Trophoblast cell (in vitro differentiated cells and primary cell): ENCODE data around the gene IGF2R.
"Not testable (repeated sequence)": the region's sequence is repeated elsewhere in the genome, so short reads cannot be mapped to it uniquely, and the experiment has no call there.

Experiments used
- DNase-seq, 2 donors: peaks; one replicate each; pipeline ENCODE4 v3.0.0-alpha.2; 2016
- H2AFZ ChIP-seq: 2 replicates; pipeline ENCODE4 v1.6.1; 2013; ENCODE audit warnings: low read length, moderate library complexity, mild to moderate bottlenecking; ENCODE audit not compliant: insufficient read depth, poor library complexity
- H2AK5ac ChIP-seq: 2 replicates; pipeline ENCODE4 v1.6.1; 2013; ENCODE audit warnings: mild to moderate bottlenecking, low read length
- H2BK120ac ChIP-seq: 2 replicates; pipeline ENCODE4 v1.6.1; 2013; ENCODE audit warnings: low read length, mild to moderate bottlenecking, moderate library complexity; ENCODE audit not compliant: insufficient read depth, poor library complexity
- H2BK12ac ChIP-seq: 2 replicates; pipeline ENCODE4 v1.6.1; 2013; ENCODE audit warnings: mild to moderate bottlenecking, low read length, moderate library complexity
- H2BK5ac ChIP-seq: 2 replicates; pipeline ENCODE4 v1.6.1; 2013; ENCODE audit warnings: low read length, low read depth, moderate library complexity, mild to moderate bottlenecking; ENCODE audit not compliant: poor library complexity
- H3K14ac ChIP-seq: 2 replicates; pipeline ENCODE4 v1.6.1; 2013; ENCODE audit warnings: mild to moderate bottlenecking, low read length
- H3K18ac ChIP-seq: 2 replicates; pipeline ENCODE4 v1.6.1; 2013; ENCODE audit warnings: mild to moderate bottlenecking, low read length
- H3K23ac ChIP-seq: 2 replicates; pipeline ENCODE4 v1.6.1; 2013; ENCODE audit warnings: low read length
- H3K27ac ChIP-seq: 2 replicates; pipeline ENCODE4 v1.5.1; 2013; ENCODE audit warnings: low read depth, mild to moderate bottlenecking, inconsistent platforms, low read length, moderate library complexity
- H3K27me3 ChIP-seq: 2 replicates; pipeline ENCODE4 v1.6.1; 2013; ENCODE audit warnings: inconsistent platforms, mild to moderate bottlenecking, low read length, moderate library complexity; ENCODE audit not compliant: insufficient read depth
- H3K36me3 ChIP-seq, 2 experiments: 1 replicate in 1 of 2; 2 replicates in 1 of 2; pipeline ENCODE4 v1.6.1; 2013; ENCODE audit warnings: low read length in 2 of 2, mild to moderate bottlenecking in 2 of 2, moderate library complexity in 1 of 2; ENCODE audit not compliant: insufficient read depth in 2 of 2, control insufficient read depth in 1 of 2
- H3K4ac ChIP-seq: 2 replicates; pipeline ENCODE4 v1.6.1; 2013; ENCODE audit warnings: low read depth, mild to moderate bottlenecking, low read length, moderate library complexity
- H3K4me1 ChIP-seq, 2 experiments: 1 replicate in 1 of 2; 2 replicates in 1 of 2; pipeline ENCODE4 v1.6.1; 2013; ENCODE audit warnings: low read length in 2 of 2, mild to moderate bottlenecking in 2 of 2, moderate library complexity in 1 of 2; ENCODE audit not compliant: insufficient read depth in 2 of 2, control insufficient read depth in 1 of 2
- H3K4me2 ChIP-seq: 2 replicates; pipeline ENCODE4 v1.6.1; 2013; ENCODE audit warnings: inconsistent platforms, mild to moderate bottlenecking, low read length, moderate library complexity
- H3K4me3 ChIP-seq: 2 replicates; pipeline ENCODE4 v1.5.1; 2013; ENCODE audit warnings: mild to moderate bottlenecking, low read depth, low read length, inconsistent platforms
- H3K79me1 ChIP-seq: one replicate; pipeline ENCODE4 v1.6.1; 2013; ENCODE audit warnings: low read length
- H3K79me2 ChIP-seq: 2 replicates; pipeline ENCODE4 v1.6.1; 2013; ENCODE audit warnings: low read length, mild to moderate bottlenecking; ENCODE audit not compliant: control insufficient read depth, insufficient read depth, poor library complexity
- H3K9ac ChIP-seq: 2 replicates; pipeline ENCODE4 v1.6.1; 2013; ENCODE audit warnings: mild to moderate bottlenecking, low read length
- H3K9me3 ChIP-seq: 2 replicates; pipeline ENCODE4 v1.6.1; 2013; ENCODE audit warnings: low read depth, mild to moderate bottlenecking, control low read depth, inconsistent platforms, low read length; ENCODE audit not compliant: insufficient read depth
- H4K12ac ChIP-seq: 2 replicates; pipeline ENCODE4 v1.6.1; 2013; ENCODE audit warnings: low read depth, mild to moderate bottlenecking, low read length, moderate library complexity
- H4K8ac ChIP-seq: 2 replicates; pipeline ENCODE4 v1.6.1; 2013; ENCODE audit warnings: low read depth, mild to moderate bottlenecking, low read length, moderate library complexity
- H4K91ac ChIP-seq: one replicate; pipeline ENCODE4 v1.6.1; 2013; ENCODE audit warnings: low read depth, mild to moderate bottlenecking, low read length, moderate library complexity
- WGBS: extraction: QIAGEN DNeasy Blood & Tissue Kit; methylation state at CpG from one replicate; pipeline ENCODE4 v1.1.7; 2013; ENCODE audit warnings: missing lambda C conversion rate; ENCODE audit not compliant: insufficient read length, insufficient coverage; ENCODE audit errors: extremely low coverage; 5-methylcytosine and 5-hydroxymethylcytosine counted together

IGF2R gene

GRCh38 chr6:159967621-159968020 lies 1.3 kb upstream of the IGF2R start:
- H3K79me2 ChIP-seq, result peaks cover 21% of the 10 kb centered on the region
- no CpG with 5 or more reads among the region's 17 CpGs for WGBS

GRCh38 chr6:159969204-159969912 lies 476 bp downstream of the IGF2R start:
- Histone ChIP-seq H3K14ac (peak overlapping the region; percentile 96), H3K9ac (peak overlapping the region; percentile 95), H2BK12ac (peak overlapping the region; percentile 62), H3K4ac (peak overlapping the region; percentile 89), H2AFZ (peak overlapping the region; percentile 5), H2AK5ac (peak overlapping the region; percentile 31), H3K27me3 (no peaks in the 10 kb centered on the region), H2BK120ac (peak overlapping the region; percentile 94), H3K4me3 (peak overlapping the region; percentile 100), H3K79me1 (peaks cover 11% of the 10 kb centered on the region), H3K4me2 (peak overlapping the region; percentile 75), H3K9me3 (peaks cover 2% of the 10 kb centered on the region), H3K79me2 (peaks cover 25% of the 10 kb centered on the region), H4K12ac (peak overlapping the region; percentile 90), H3K23ac (no peak overlapping the region), H4K8ac (peak overlapping the region; percentile 64), H4K91ac (peak overlapping the region; percentile 94), H3K36me3 (peaks cover 0 to 5% of the 10 kb centered on the region in 2 experiments), H3K18ac (peak overlapping the region; percentile 84), H3K4me1 (peaks cover 3 to 12% of the 10 kb centered on the region in 2 experiments), H2BK5ac (peak overlapping the region; percentile 0), H3K27ac (peak overlapping the region; percentile 84)
- WGBS, result no CpG with 5 or more reads among the region's 91 CpGs
- peak in 1 of 2 donors; percentile 42 for DNase-seq

More at GRCh38 chr6:159967621-159968020, 1.3 kb upstream of the IGF2R start:
- not testable (repeated sequence) for H4K12ac ChIP-seq, H3K23ac ChIP-seq, H3K4me2 ChIP-seq, H2AK5ac ChIP-seq, H3K36me3 ChIP-seq, H3K14ac ChIP-seq, H2BK5ac ChIP-seq, H2BK120ac ChIP-seq, H4K8ac ChIP-seq, H3K27me3 ChIP-seq, H3K27ac ChIP-seq, H3K9ac ChIP-seq, H3K9me3 ChIP-seq, H2BK12ac ChIP-seq, H3K18ac ChIP-seq, H3K4ac ChIP-seq, DNase-seq, H3K4me3 ChIP-seq, H4K91ac ChIP-seq, H2AFZ ChIP-seq, H3K4me1 ChIP-seq
- H3K79me1 ChIP-seq, result peaks cover 11% of the 10 kb centered on the region

- WGBS, result no CpG with 5 or more reads among the region's 8 CpGs
Observed at GRCh38 chr6:159969921-159970320, 1.0 kb downstream of the IGF2R start.

GRCh38 chr6:159970659-159971063 lies 1.8 kb downstream of the IGF2R start:
- Histone ChIP-seq H3K14ac (no peak overlapping the region), H3K79me2 (peaks cover 30% of the 10 kb centered on the region), H2BK120ac (no peak overlapping the region), H3K36me3 (peaks cover 0 to 5% of the 10 kb centered on the region in 2 experiments), H2BK12ac (no peak overlapping the region), H3K4ac (peak overlapping the region; percentile 59), H3K27me3 (no peaks in the 10 kb centered on the region), H2BK5ac (no peak overlapping the region), H3K79me1 (peaks cover 11% of the 10 kb centered on the region), H3K4me2 (peak overlapping the region; percentile 75), H3K4me3 (no peak overlapping the region), H4K8ac (no peak overlapping the region), H3K23ac (no peak overlapping the region), H3K27ac (no peak overlapping the region), H4K91ac (no peak overlapping the region), H3K18ac (no peak overlapping the region), H3K9me3 (no peaks in the 10 kb centered on the region), H3K4me1 (peaks cover 3 to 12% of the 10 kb centered on the region in 2 experiments), H2AK5ac (no peak overlapping the region), H3K9ac (no peak overlapping the region), H4K12ac (no peak overlapping the region), H2AFZ (no peak overlapping the region)
- no CpG with 5 or more reads among the region's 18 CpGs for WGBS
- no peak for DNase-seq

More at GRCh38 chr6:159969921-159970320, 1.0 kb downstream of the IGF2R start:
- Histone ChIP-seq H2BK12ac (no peak overlapping the region), H3K36me3 (peaks cover 0 to 5% of the 10 kb centered on the region in 2 experiments), H3K23ac (no peak overlapping the region), H3K4me3 (peak overlapping the region; percentile 100), H3K9me3 (peaks cover 2% of the 10 kb centered on the region), H4K12ac (no peak overlapping the region), H3K9ac (peak overlapping the region; percentile 57), H2AK5ac (no peak overlapping the region), H3K27me3 (no peaks in the 10 kb centered on the region), H2AFZ (no peak overlapping the region), H4K8ac (no peak overlapping the region), H2BK5ac (no peak overlapping the region), H3K14ac (no peak overlapping the region), H3K79me1 (peaks cover 11% of the 10 kb centered on the region), H4K91ac (peak overlapping the region; percentile 94), H3K79me2 (peaks cover 26% of the 10 kb centered on the region), H2BK120ac (no peak overlapping the region), H3K4me1 (peaks cover 3 to 12% of the 10 kb centered on the region in 2 experiments), H3K18ac (no peak overlapping the region), H3K4ac (peak overlapping the region; percentile 84), H3K27ac (peak overlapping the region; percentile 5), H3K4me2 (peak overlapping the region; percentile 75)
- DNase-seq, result peak in 1 of 2 donors; percentile 68
